HTR-8/SVneo (cell line): ENCODE results near the gene BABAM1.

Experiments
- DNase-seq: peaks from one replicate; pipeline ENCODE4 v3.0.0; 2011; ENCODE audit warnings: low spot score, mixed read lengths; ENCODE audit not compliant: insufficient read length
- FAIRE-seq: peaks from 2 replicates; lab custom pipeline; 2011; peaks lifted over from hg19 to GRCh38; lab: Jason Lieb, UNC

Gene BABAM1

DNA sequence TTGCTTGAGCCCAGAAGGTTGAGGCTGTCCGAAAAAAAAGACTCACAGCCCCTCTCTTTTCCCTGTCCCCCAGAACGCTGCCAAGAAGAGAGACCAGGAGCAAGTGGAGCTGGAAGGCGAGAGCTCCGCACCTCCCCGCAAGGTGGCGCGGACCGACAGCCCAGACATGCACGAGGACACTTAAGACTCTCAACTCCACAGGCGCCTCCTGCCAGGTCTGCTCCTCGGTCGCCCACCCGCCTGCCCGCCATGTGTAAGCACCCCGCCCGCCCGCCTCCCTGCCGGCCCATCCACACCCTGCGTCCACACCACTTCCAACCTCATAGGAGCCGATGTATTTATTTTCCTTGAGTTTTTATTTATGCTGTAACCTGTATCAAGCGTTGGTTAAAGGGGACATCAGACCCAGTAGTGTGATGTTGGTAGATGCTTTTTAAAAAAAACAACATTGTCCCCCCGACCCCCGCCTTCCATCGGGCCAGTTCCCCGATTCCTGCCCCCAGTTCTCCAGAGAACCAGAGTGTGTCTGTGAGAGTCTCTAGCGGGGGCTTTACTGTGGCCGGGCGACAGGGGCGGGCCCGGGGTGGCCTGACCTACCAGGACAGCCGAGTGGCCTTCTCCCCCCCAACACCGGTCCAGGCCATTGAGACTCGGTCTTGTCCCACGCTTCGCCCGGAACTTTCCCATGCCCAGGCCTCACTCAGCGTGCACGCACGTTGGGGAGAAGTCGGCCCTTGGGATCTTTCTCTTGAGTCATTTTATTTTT lies 52.4 kb downstream of the BABAM1 start:
- no peak for DNase-seq
- no peak for FAIRE-seq

DNA sequence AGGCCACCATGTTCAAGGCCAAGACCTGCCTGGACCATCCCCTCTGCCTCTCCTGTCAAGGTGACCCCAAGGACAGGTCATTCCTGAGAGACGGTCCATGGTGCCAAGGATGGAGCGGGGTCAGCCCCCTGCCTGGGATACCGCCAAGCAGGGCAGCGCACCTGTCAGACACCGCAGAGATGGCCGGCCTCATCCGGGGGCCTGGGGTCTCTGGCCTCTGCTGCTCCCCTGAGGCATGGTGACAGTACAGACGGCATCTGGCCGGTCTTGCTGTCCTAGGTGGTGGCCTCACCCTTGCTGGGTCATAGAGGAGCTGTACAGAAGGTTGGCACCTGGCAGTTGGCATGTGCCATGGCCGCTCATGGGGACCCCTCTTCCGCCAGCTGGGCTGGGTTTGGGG lies 53.2 kb downstream of the BABAM1 start:
- no peak for FAIRE-seq
- no peak for DNase-seq

DNA sequence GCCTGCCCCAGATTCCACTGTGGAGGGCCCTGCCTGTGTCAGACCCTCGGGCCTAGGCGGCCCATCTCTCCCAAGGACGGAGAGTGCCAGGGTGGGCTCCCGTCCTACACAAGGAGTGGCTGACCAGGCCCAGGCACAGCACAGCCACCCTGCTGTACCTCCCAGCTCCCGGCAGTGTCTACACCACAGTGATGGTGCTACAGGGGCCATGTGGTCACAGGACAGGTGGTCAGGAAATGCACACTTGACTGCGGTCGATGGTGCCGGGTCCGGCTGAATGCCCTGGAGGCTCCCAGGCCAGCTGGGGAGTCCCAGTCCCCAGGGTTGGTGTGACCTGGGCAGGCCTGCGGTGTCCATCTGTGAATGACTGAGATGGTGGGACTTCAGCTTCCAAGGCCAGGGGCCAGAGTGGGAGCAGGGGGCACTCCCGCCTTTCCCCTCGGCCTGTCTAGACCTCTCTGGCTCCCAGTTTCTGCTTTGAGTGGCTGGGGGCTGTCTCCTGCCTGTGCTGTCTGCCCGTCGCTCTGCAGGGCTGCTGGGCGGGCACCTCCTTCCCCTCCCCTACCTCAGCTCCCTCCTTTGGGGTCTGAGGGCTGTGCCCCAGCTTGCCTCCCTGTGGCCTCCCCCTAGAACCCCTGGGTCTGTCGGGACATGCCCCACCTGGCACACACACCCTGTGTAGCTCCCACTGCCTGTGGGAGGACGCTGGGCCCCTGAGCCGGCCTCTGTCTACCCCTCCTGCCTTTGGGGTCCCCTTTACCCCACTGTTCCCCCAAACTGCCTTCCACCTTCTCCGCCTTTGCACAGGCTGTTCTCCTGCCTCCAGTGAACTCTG lies 54.6 kb downstream of the BABAM1 start:
- no peak for FAIRE-seq
- no peak for DNase-seq

DNA sequence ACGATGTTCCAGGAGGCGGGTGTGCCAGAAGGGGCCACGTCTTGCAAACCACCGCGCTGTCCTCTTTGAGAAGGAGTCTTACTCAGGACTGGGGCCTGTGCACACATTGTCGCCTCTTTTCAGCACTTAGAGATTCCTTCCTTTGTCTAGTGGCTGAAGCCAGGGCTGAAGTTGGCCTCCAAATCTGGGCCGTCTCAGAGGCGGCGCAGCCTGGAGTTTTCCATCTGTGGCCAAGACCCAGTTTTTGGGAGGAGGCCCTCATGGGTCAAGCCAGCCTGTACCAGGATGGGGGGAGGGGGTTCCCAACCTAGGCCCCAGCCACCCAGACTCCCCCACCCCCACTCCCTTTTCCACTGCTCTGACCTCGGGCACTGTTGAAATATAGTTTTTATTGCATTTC lies 55.6 kb downstream of the BABAM1 start:
- FAIRE-seq, result no peak
- DNase-seq, result no peak

DNA sequence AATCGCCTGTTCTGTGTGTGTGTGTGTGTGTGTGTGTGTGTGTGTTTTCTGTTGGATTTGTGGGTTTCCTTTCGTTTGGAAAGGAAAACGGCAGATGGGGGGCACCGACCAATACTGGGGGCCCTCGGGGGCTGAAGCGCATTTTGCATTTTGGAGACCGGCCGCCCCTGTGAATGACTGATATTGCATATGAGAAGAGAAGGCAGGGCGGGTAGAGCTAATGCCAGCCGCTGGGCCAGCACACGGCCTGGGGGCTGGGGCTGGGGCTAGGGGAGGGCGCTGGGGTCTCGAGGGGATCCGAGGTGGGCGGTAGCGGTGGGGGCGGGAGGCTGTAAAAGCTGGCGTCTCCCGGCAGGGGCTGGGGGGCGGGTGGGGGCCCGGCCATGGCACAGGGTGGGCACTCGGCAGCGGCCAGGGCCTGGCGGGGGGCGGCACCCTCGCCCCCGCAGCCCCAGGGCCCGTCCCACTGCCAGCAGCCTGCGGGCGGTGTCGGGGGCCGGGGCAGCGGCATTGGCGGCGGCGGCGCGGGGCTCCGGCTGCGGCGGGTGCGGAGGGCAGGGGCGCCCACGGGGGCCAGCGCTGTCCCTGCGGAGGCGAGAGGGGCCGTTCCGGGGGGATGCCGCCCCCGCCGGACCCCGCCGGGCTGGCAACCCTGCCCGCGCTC lies 56.2 kb downstream of the BABAM1 start:
- FAIRE-seq, result no peak
- DNase-seq, result no peak

DNA sequence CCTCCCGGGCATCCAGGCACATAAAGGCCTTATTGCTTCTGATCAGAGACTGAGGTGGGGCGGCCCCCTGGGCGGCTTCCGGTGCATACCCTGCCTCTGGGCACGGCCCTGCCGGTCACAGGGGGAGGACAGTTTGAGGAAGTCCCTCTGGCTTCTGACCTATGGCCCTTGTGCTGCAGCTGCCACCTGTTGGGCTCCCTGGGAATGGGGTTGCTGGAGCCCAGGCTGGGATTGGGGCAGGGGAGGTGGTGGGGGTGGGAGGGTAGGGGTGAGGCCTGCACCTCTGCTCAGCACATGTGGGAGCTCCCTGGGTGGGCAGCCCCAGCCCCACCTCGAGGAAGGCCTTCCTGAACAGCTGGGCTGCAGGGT lies 56.7 kb downstream of the BABAM1 start:
- no peak for DNase-seq
- FAIRE-seq, result no peak

DNA sequence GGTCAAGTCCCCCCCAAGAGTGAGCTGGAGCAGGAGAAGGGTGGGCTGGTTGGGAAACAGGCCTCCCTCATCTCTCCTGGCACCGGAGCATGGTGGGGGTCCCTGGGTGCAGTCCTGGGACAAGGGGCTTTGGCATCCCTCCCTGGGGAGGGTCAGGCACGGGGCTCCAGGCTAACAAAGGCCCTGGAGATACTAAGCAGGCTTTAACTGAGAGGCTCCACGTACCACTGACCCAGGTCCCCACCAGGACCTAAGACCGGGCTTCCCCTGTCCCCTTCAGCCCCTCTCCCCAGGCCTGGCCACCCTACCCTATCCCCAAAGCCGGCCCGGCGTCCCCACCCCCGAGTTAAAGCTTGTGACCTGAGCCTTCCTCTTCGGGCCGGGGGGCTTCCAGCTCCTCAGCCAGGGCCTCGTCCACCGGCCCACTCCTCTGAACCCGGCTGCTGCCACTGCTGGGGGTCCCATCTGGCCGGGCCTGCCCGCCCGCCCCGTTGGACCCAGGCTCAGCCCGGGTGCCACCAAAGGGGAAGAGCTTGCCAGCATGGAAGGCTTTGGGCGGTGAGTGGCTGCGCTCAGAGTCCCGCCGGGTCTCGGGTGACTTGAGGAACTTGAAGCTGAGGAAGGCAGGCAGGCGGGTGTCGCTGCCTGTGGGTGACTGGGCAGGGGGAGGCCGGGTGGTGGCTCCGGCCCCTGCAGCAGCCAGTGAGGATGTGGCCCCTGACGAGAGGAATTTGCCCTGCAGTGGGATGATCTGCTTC lies 57.3 kb downstream of the BABAM1 start:
- FAIRE-seq (no peak), DNase-seq (no peak)

DNA sequence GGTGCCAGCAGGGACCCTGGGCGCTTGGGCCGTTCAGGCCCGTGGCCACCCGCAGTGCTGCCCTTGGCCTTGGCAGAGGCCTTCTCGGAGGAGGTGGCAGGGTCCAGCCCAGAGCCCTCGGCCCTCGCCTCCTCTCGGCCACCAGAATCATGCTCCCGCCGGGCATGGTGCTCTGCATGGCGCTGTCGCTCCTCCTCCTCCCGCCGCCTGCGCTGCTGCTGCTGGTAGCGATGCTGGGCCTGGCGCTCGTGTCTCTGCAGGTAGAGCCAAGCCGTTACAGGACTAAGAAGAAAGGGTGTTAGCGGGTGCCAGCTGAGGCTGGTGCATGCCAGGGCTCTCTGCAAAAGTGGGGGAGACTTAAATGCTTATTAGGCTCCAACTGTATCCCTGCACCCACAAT lies 57.9 kb downstream of the BABAM1 start:
- no peak for DNase-seq
- no peak for FAIRE-seq

DNA sequence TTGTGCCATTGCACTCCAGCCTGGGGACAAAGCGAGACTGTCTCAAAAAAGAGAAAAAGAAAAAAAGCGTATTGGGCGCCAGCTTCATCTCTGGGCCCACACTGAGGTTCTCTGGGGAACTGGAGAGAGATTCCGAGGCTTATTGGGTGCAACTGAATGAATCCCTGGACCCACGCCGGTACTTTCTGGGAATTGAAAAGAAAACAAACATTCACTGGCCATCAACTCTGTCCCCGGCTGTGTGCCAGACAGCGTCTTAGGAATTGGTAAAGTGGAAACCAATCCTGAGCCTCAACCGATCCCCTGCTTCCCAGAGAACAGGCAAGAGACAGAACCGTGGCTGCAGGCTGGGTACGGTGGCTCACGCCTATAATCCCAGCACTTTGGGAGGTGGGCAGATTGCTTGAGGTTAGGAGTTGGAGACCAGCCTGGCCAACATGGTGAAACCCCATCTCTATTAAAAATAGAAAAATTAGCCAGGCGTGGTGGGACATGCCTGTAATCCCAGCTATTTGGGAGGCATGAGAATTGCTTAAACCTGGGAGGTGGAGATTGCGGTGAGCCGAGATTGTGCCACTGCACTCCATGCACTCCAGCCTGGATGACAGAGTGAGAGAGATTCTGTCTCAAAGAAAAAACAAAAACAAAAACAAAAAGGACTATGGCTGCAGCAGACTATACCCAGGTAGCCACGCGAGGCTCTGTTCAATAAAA lies 58.8 kb downstream of the BABAM1 start:
- DNase-seq (no peak), FAIRE-seq (no peak)

DNA sequence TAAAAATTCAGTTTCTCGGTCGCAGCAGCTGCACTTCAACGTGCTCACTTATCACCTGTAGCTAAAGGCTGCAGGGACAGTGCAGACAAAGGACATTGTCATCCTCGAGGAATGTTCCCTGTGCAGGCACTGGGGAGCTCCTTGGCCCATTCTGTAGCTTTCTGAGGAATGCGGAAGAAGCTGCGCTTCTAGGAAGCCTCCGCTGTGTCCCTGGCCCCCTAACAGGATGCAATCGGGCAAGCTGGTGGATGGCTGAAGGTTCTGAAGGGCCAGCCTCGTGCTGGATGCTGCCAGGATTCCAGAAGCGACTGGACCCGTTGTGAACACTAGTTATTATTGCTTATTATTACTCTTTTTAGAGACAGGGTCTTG lies 59.3 kb downstream of the BABAM1 start:
- FAIRE-seq (no peak), DNase-seq (no peak)

DNA sequence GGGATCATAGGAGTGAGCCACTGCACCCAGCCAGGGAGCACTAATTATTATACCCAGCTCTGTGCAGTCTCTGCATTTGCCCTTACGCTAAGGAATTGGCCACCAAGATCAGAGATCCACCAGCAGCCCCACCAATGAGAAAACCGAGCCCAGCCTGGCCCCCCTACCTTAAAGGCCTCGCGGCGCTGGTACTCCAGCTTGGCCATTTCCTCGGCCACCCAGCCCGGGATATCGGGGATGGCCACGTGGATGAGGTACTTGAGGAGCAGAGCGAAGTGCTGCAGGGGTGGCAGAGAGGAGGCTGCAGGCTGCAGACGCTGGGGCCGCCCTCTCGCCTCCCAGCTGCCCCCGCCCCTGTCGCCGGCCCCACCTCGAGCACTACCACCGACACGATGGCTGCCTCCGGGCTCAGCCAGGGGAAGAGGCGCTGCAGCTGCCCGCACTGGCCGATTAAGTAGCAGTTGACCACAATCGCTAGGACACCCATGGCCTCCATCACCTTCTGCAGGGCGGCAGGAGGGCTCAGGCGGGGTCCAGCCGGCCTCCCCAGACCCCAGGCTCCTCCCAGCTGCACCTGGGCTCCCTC lies 59.9 kb downstream of the BABAM1 start:
- no peak for FAIRE-seq
- no peak for DNase-seq

DNA sequence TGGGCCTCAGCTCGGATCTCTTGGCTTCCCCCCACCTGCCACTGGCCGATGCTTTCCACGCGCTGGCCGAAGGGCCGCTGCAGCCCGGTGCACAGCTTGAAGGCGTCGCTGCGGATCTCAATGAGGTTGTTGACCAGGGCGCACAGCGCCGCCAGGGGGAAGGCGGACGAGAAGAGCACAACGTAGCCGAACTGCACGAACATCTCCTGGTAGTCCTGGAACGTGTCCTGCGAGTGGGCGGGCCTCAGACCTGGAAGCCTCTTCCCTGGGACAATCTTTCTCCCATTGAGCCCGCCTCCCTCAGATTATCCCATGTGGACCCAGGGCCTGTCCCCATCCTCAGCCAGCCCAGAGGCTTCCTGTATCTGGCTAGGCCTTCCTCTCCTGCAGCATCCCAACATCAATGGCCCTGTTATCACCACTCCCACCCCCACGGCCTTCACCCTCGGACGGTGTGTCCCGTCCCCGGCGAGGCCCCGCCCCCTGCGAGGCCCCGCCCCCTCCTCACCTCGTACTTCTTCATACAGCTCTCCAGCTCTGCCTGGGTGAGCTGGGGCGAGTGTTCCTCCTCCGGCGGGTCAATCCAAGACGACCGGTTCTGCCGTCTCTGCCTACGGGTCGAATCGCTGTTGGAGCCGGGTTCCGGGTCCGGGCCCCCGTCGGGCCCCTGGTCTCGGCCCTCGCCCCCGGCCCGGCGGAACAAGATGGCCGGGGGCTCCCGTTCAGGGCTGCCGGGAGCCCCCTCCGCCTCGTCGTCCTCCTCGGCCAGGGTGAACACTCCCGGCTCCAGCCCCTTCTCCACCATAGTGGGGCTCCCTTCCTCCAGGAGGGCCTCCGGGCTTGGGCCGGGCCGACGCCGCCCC lies 60.6 kb downstream of the BABAM1 start:
- DNase-seq, result no peak
- FAIRE-seq, result no peak
